Measurements from ENCODE around the gene C3orf70.

Gene C3orf70

GRCh38 chr3:185071287-185071800 is 81.5 kb downstream of the C3orf70 start:
- DNase-seq (ENCODE audit: low read depth in 1 of 2, low spot score in 1 of 2), result no peak
- in situ Hi-C loops (cut with HindIII; ENCODE audit: low pct_unique_long_range_greater_than_20kb, low sequenced_read_pairs), result no loop called here
- no peak for TF ChIP-seq JUND (IDR thresholded peaks at IDR 0.05; ENCODE audit: low read depth)

- DNase-seq (ENCODE audit: low read depth in 1 of 2, low spot score in 1 of 2), result peak; percentile 87
- no peak for TF ChIP-seq JUND (IDR thresholded peaks at IDR 0.05; ENCODE audit: low read depth)
- in situ Hi-C loops (cut with HindIII; ENCODE audit: low pct_unique_long_range_greater_than_20kb, low sequenced_read_pairs), result no loop called here
Observed at GRCh38 chr3:185070491-185071286, 82.2 kb downstream of the C3orf70 start.

- no peak for DNase-seq (ENCODE audit: low read depth in 1 of 2, low spot score in 1 of 2)
Observed at GRCh38 chr3:185069037-185070030, 83.5 kb downstream of the C3orf70 start.

GRCh38 chr3:185067173-185067572 is 85.7 kb downstream of the C3orf70 start:
- no peak for TF ChIP-seq JUND (IDR thresholded peaks at IDR 0.05; ENCODE audit: low read depth)
- peak in 1 of 2 experiments; percentile 51 for DNase-seq (ENCODE audit: low read depth in 1 of 2, low spot score in 1 of 2)
- in situ Hi-C loops (cut with HindIII; ENCODE audit: low pct_unique_long_range_greater_than_20kb, low sequenced_read_pairs), result no loop called here

More at GRCh38 chr3:185069037-185070030, 83.5 kb downstream of the C3orf70 start:
- in situ Hi-C loops (cut with HindIII; ENCODE audit: low pct_unique_long_range_greater_than_20kb, low sequenced_read_pairs), result no loop called here
- TF ChIP-seq JUND (IDR thresholded peaks at IDR 0.05; ENCODE audit: low read depth), result no peak

- TF ChIP-seq JUND (IDR thresholded peaks at IDR 0.05; ENCODE audit: low read depth), result no peak
- DNase-seq (ENCODE audit: low read depth in 1 of 2, low spot score in 1 of 2), result no peak
- in situ Hi-C loops (cut with HindIII; ENCODE audit: low pct_unique_long_range_greater_than_20kb, low sequenced_read_pairs), result no loop called here
Observed at GRCh38 chr3:185066251-185066650, 86.6 kb downstream of the C3orf70 start.

- in situ Hi-C loops (cut with HindIII; ENCODE audit: low pct_unique_long_range_greater_than_20kb, low sequenced_read_pairs), result no loop called here
- TF ChIP-seq JUND (IDR thresholded peaks at IDR 0.05; ENCODE audit: low read depth), result no peak
- DNase-seq (ENCODE audit: low read depth in 1 of 2, low spot score in 1 of 2), result no peak
Observed at GRCh38 chr3:185065059-185065458, 87.8 kb downstream of the C3orf70 start.

- in situ Hi-C loops (cut with HindIII; ENCODE audit: low pct_unique_long_range_greater_than_20kb, low sequenced_read_pairs), result no loop called here
- no peak for TF ChIP-seq JUND (IDR thresholded peaks at IDR 0.05; ENCODE audit: low read depth)
- no peak for DNase-seq (ENCODE audit: low read depth in 1 of 2, low spot score in 1 of 2)
Observed at GRCh38 chr3:185063431-185063830, 89.4 kb downstream of the C3orf70 start.

- no peak for DNase-seq (ENCODE audit: low read depth in 1 of 2, low spot score in 1 of 2)
- no peak for TF ChIP-seq JUND (IDR thresholded peaks at IDR 0.05; ENCODE audit: low read depth)
- in situ Hi-C loops (cut with HindIII; ENCODE audit: low pct_unique_long_range_greater_than_20kb, low sequenced_read_pairs), result no loop called here
Observed at GRCh38 chr3:185062191-185062590, 90.7 kb downstream of the C3orf70 start.

GRCh38 chr3:185060655-185061054 is 92.2 kb downstream of the C3orf70 start:
- no peak for DNase-seq (ENCODE audit: low read depth in 1 of 2, low spot score in 1 of 2)
- no peak for TF ChIP-seq JUND (IDR thresholded peaks at IDR 0.05; ENCODE audit: low read depth)
- in situ Hi-C loops (cut with HindIII; ENCODE audit: low pct_unique_long_range_greater_than_20kb, low sequenced_read_pairs), result no loop called here

- no peak for DNase-seq (ENCODE audit: low read depth in 1 of 2, low spot score in 1 of 2)
- no peak for TF ChIP-seq JUND (IDR thresholded peaks at IDR 0.05; ENCODE audit: low read depth)
- in situ Hi-C loops (cut with HindIII; ENCODE audit: low pct_unique_long_range_greater_than_20kb, low sequenced_read_pairs), result no loop called here
Observed at GRCh38 chr3:185059766-185060165, 93.1 kb downstream of the C3orf70 start.

GRCh38 chr3:185058796-185059195 is 94.1 kb downstream of the C3orf70 start:
- TF ChIP-seq JUND (IDR thresholded peaks at IDR 0.05; ENCODE audit: low read depth), result no peak
- no peak for DNase-seq (ENCODE audit: low read depth in 1 of 2, low spot score in 1 of 2)
- in situ Hi-C loops (cut with HindIII; ENCODE audit: low pct_unique_long_range_greater_than_20kb, low sequenced_read_pairs), result no loop called here

- in situ Hi-C loops (cut with HindIII; ENCODE audit: low pct_unique_long_range_greater_than_20kb, low sequenced_read_pairs), result no loop called here
- no peak for DNase-seq (ENCODE audit: low read depth in 1 of 2, low spot score in 1 of 2)
- no peak for TF ChIP-seq JUND (IDR thresholded peaks at IDR 0.05; ENCODE audit: low read depth)
Observed at GRCh38 chr3:185057829-185058228, 95.0 kb downstream of the C3orf70 start.

Measured in T47D (cell line).